HG02759 (cell line): ENCODE measurements around the gene LSM3.
A peak's percentile ranks its signal among the peaks of the same experiment; 100 is the strongest.

Experiments
- ATAC-seq: cut with Tn5 transposase; IDR thresholded peaks from one replicate; pipeline ENCODE4 v1.9.1; 2021; ENCODE audit warnings: mild to moderate bottlenecking, moderate library complexity; ENCODE audit not compliant: unreplicated experiment

LSM3 gene

DNA sequence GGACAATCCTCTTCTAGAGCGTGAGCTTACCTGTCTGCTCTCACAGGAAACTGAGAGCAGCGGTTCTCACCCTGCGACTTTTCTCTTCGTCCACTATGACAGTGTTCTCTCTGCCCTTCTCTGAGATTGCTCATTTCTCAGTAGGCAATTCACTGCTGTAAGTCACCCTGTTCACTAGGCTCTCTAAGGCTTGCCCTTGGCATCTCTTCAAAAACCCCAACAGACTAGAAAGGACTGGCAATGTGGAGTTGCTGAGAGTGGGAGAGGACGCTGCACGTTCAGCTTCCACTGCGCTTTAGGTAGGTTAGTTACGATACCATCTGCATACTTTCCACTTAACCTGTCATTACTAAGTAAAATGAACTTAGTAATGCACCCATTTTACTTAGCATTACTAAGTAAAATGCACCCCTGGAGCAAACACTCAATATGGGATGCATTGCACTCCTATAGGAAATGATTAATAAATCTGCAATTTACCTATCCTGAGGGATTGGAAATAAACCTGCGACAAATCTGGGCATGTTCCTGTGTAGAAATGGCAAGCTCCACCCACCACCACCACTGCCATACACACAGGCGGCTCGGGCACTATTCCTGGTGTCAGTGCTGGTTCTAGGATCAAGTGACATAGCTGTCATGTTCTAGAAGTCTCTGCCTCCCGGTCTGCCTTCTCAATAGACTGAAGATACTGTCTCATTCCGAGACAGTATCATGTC, 21.6 kb upstream of the LSM3 start:
- ATAC-seq, result no peak

DNA sequence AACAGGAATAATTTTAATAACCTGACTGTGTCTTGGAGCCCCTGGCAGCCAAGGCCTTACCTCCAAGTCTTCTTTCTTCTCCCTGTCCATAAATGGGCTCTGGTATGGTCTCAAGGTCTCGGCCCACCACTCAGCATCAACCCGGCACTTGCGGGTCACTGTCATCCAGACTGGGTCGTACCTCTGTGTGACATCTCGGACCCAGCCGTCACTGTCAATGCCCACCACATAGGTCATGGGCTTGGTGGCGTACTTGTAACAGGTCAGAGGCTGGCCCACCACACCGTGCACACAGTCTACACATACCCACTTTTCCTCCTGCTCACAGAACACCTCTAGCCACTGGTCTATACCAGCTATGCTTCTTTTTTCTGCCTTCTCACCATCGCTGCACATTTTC, 20.7 kb upstream of the LSM3 start:
- no peak for ATAC-seq

DNA sequence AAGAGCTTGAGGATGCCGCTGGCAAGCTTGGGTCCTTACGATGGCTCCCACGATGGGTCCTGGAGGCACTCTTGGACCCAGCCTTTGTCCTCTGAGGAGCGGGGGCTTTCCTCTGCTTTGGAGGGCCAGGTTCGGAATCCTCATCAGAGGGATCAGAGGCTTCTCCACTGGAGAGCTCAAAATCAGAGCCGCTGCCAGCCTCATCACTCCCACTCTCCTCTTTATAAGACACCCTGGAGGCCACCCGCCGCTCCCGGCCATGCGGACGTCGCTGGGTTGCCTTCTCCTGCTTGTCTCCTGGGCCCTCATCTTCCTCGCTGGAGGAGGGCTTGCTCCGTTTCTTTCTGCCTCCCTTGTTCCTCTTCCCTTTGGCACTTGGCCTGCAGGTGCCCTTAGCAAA, 20.2 kb upstream of the LSM3 start:
- no peak for ATAC-seq

DNA sequence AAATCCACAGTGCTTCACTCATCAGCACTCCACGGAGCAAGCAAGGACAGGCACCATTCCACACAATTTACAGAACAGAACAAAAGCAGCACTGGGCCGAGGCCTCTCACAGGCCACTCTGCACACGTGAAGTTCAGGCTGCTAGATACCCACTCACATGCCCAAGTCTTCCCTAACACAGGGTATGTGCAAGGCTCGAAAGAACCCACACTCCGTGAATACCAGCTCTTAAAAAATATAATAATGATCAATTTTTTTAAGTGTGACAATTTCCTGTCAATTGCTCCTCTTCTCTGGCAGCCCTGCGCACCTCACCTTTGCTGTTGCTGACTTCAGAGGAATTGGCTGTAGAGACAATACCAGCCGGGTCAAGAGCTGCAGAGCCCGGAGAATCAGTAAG, 19.2 kb upstream of the LSM3 start:
- ATAC-seq, result no peak

DNA sequence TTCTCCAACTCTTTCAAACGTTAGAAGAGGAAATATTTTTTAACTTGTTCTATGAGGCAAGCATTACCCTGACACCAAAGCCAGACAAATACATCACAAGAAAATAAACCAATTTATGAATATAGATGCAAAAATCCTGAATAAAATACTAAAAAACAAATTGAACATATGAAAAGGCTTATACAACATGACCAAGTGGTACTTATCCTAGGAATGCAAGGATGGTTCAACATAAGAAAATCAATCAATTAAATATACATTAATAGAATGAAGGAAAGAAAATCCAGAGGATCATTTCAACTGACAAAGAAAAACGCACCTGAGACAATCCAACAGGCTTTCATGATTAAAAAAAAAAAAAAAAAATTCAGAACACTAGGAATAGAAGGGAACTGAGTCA, 17.3 kb upstream of the LSM3 start:
- no peak for ATAC-seq

DNA sequence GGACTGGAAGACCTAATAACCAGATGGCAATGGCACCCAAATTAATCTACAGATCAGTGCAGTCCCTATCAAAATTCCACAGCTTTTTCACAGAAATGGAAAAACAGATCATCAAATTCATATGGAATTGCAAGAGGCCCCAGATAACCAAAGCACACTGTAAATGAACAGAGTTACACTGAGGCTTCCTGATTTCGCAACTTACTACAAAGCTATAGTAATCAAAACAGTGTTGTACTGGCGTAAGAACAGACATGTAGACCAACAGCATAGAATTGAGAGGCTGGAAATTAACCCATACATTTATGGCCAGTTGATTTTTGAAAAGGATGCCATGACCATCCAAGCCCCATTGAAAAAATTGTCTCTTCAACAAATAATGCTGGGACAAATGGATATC, 16.4 kb upstream of the LSM3 start:
- ATAC-seq, result no peak

DNA sequence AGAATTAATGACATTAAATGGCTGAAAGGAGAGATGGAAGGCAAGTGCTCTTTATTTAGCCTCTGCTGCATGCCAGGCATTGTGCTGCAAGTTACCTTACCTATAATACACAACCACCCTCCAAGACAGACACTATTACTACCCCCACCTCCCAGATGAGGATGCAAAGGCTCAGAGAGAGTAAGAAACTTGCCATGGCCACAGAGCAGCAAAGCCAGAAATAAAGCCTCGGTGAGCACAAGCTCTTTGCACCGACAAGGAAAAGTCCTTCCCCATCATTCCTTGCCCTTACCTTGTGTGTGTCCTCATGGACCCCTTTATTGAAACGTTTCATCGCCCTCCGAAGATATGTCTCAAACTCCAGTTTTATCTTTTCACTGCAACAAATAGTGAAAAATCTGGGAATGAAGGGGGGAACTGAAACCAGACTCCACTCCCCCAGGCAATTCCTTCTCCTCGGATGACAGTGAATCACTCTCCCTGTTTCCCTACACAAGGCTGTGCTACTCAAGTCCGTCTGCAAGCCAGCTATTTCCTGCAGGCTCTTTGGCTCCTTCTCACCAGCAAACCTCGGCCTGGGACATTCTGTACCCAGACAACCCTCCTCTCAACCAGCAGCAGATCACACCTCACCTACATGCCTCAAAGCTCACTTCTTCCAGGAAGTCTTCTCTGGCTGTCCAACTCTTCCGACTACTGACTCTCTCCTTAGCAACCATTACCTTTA, 11.6 kb upstream of the LSM3 start:
- ATAC-seq, result no peak

DNA sequence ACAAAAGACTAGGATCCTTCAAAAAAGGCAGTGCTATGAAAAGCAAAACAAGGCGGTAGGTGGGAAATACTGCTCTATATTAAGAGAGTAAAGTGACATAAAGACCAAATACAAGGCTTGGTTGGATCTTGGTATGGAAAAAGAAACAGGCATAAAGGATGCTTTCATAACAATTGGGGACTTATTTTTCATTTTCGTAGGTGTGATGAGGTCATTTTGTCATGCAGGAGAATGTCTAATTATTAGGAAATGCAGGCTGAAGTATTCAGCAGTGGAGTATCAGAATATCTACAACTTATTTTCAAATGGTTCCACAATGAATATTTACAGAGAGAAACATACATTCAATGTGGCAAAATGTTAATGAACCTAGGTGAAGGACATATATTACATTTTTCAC, 9.2 kb upstream of the LSM3 start:
- ATAC-seq, result no peak

DNA sequence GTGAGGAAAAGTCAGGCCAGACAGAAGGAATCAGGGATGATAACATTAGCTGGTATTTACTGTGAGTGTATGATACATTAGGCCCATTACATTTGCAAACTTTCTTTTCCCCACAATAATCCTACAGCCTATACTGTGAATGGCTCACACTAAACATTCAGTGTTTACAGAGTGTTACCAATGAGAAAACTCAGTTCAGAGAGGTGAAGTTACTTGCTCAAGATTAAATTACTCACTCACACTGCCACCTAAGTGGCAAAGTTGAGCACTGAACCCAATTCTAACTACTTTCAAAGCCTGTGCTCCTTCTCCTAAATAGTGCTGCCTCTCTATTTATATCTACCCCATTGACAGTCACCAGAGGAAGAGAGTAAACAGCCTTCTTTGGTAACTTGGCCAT, 8.7 kb upstream of the LSM3 start:
- ATAC-seq, result no peak

DNA sequence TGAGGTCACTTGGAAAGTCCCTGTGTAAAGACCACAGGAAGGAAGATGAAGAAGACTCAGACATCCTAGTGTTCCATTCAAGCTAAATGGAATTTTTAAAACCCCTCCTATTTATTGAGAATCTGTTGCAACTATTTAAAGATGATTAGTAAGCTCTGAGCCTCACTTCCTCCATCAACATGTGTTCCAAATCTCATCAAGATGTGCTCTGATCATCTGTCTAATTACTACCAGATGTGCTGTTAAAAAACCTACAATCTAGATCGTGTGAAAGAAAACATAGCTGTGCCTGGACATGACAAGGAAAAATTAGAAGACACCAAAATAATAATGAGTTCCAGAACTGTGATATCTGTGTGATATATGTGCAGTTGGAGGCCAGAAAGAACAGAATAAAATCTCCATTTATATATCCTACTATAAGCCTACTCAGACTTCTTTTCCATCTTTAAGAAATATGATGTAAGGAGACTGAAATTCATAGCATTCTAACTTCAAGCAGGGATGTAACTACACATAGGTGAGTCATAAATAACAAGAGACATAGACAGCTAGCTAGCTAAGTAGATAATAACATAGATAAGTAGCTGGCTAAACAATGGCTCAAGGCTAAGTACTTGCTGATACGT, 8.0 kb upstream of the LSM3 start:
- no peak for ATAC-seq

DNA sequence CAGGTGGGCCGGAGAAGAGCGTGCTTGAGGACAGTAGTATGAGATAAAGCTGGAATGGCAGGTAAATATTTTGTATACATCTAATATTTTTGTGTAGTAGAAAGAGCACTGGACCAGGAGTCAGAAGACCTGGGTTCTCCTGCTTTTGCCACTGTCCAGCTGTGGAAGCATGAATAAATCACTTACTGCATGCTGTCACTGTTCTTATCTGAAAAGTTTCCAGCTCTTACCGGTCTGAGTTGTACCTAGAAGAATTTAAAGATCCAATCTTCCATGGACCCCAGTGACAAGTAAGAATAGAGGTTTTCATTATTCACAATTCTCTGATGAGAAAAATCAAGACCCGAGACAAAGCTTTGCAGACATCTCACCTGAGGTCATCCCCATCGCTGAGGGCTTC, 6.1 kb upstream of the LSM3 start:
- no peak for ATAC-seq

DNA sequence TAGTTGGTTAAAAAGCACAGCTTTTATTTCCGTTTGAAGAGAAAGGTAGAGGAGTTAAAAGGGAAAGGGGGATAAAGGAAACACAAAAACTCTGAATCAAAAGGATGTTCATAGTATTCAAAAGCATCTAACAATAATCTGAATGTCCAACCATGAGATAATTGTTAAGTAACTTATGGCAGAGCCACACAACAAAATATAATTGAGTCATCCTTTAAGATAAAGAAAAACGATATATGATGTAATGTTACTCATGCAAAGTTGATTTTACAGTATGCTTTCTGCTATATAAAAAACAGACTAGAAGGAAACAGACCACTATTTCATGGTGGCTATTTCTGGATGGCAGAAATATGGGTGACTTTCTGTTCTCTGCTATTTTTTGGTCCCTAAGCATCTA, 4.1 kb upstream of the LSM3 start:
- no peak for ATAC-seq

DNA sequence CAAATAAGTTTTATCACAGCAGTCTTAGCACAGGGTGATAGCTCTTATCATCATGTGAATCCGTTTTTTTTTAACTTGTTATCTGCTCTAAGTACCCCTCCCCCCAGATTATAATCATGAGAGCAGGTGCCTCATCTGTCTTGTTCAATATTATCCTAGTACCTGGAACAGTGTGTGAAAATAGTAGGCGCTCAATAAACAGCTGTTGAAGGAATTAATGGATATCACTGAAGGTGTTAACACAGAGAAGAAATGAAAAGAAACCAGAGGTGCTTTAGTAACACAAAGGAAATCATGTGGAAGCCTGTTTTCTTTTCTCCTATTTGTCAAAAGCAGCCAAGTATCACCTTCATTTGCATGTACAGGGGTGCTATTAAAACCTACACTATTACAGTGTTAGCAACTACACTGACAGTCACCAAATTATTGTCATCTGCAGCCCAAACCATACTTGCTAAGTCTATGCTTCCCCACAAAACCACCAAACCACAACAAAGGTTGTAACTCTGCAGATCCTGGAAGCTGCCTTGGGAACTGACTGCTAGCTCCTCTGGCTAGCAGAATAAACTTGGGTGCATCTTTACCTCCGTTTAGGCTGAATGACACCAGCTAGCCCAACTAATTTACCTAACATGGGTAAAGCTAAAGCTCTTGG, 3.1 kb upstream of the LSM3 start:
- ATAC-seq, result no peak

DNA sequence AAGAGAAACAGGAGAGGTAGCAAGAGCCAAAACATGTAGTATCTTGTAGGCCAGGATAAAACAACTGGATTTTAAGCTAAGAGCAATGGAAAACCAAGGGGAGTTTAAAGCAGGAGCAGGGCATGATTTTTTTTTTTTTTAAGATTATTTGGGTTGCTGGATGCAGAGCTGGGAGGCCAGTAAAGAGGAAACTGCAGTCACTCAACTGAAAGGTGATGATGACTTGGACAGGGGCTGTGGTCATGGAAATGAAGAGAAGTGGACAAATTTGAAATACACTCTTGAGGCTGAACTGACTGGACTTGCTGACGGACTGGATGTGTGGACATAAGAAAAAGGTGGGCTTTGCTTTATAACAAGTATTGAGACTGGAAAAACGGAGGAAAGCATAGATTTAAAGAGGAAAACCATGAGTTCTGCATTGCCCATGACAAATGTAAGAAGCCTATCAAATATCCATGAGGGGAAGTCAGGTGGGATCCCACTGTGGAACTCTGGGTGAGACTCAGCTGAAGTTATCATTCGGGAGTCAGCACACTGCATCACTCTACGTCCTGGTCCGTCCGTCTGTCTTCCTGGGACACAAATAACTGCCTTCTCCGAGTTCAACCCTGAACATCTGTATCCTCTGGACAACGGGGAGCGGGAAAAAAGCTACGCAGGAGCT, 904 bp upstream of the LSM3 start:
- ATAC-seq, result peak; percentile 13

DNA sequence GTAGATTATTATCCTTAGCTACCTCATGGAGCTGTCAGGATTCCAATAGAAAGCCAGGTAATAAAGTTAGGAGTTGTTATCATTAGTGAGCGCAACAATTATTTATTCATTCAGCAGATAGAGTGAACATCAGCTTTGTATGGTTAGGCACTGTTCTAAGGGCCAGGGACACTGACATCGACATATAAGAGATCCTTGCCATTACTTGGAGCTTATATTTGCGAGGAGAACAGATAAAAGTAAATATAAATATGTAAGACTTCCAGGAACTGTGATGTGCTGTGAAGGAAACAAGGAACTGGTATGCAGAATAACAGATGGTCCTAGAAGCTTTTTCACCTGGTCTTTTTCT, 473 bp downstream of the LSM3 start:
- ATAC-seq, result no peak

DNA sequence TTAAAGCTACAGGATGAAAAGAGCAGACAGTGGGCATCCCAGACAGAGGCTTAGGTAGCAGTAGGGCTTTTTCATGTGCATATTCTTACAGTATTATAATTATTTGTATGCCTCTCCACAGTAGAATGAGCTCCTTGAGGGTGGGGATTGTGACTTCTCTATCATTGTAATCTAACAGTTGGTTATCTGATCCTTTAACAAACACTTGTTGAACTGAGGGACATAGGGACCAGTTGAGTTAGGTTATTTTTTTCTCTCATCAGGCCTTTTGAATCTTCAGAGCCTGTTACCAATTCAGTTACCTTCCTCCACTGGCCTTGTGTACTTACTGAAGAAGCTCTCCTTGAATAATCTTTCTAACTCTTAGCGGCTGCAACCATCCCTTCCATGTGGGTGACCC, 1.2 kb downstream of the LSM3 start:
- no peak for ATAC-seq

DNA sequence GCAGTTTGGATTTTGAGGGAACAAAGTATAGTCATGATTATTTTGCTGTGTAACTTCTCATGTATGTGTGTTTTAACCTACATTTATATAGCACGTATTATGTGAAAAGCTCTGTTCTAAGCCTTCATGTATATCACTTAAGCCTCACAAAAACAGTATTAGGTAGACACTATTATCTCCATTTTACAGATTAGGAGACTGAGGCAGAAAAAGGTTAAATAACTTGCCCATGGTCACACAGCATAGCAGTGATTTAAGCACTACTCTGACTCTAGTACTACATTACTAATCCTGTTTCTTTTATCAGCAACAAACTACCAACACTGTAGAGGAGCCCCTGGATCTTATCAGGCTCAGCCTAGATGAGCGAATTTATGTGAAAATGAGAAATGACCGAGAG, 2.6 kb downstream of the LSM3 start:
- no peak for ATAC-seq

DNA sequence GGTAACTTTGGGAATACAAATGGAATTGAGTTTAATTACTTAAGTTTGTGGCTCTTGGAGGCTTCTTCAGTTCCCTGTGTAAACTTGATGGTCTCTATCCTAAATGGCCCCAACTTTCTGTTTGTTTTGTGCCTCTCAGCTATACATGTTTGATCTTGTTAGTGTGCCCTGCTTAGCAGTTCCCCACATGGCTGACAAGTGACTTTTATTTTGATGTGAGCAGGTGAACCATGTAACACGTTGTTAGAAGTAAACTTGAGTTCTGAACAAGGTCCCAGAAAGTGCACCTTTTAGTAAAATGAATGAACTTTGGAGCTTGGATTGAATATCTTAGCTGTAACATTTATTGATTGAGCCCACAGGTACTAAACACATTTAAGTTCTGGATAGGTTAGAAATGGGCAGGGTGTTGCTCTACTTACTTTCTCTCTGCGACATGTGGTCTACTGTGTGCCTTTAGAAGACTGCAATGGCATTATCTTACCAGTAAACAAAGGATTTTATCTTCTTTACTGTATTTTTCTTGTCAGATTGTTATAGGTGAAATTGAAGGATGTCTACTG, 4.5 kb downstream of the LSM3 start:
- ATAC-seq, result no peak

DNA sequence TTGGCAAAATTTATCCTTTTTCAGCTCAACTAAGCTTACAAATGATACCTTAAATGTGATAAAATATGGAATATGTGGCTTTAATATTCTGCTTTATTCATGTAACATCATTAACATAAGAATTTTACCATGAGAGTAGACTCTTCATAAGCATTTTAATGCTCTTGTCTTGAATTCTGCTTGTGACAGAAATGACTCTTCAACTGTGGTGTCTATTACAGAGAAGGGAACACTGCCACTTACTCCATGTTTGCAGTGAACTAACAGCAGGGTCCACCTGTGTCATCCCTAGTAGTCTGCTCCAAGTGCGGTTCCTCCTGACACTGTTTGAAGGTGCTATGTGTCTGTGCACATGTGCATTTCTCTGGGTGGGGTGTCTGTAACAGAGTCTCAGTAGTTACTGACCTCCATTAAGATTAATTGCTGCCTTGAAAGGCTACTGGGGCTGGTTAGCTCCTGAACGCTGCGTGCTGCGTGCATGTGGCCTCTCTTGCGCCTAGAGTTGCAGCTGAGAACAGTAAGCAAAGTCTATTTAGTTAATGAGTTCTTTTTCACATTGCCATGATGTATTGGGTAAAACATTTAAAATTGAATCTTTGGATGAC, 8.3 kb downstream of the LSM3 start:
- no peak for ATAC-seq

DNA sequence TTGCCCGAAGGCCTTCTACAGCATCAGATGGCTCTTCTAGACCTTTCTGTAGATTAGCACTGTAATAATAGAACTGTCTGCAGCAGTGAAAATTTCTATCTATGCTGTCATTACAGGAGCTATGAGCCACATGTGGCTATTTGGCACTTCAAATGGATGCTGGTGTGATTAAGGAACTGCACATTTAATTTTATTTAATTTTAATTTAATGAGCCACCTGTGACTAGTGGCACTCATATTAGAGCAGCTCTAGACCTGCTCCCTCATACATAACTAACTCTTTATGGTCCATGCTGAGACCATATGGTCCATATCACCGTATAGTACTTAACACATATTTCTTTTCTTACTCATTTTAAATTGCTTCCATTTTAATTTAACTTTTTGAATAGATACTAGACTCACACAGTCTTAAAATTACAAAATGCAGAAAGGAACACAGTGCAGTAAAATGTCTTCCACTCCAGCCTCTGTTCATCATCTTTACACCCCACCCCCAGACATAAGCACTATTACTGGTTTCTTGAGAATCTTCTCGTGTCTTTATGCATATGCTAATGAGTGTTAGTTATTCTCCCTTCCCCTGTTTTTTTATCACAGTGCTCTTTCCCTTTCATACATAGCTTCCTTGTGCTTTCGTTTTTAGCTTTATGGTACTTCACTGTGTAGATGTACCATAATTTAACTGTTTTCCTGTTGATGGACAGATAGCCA, 9.6 kb downstream of the LSM3 start:
- ATAC-seq, result no peak
